HUDEP-2 (cell line): ENCODE data around the gene JMJD4.
A peak's percentile ranks its signal among the peaks of the same experiment; 100 is the strongest.
"Not testable (repeated sequence)": the region's sequence is repeated elsewhere in the genome, so short reads cannot be mapped to it uniquely, and the experiment has no call there.

ENCODE experiments used
- DNase-seq, 76 experiments: peaks; one replicate each; lab custom pipeline; 2025; ENCODE audit not compliant: unreplicated experiment in 76 of 76; lab: John Stamatoyannopoulos, UW

Gene JMJD4

GRCh38 chr1:227707846-227708245 is 27.3 kb downstream of the JMJD4 start:
- DNase-seq = no peak

GRCh38 chr1:227701631-227702030 is 33.5 kb downstream of the JMJD4 start:
- not testable (repeated sequence) for DNase-seq

GRCh38 chr1:227697321-227697864 is 37.7 kb downstream of the JMJD4 start:
- no peak for DNase-seq

GRCh38 chr1:227685807-227686206 is 49.3 kb downstream of the JMJD4 start:
- peak in 1 of 76 experiments; percentile 0 for DNase-seq
